ENCODE results near the gene DGKE. TPM values are rescaled to one million over a fixed set of nuclear protein-coding genes. Genes with fewer than 3 reads are reported as not detected.

Gene DGKE
- total RNA-seq, 1 donor from 2014 or later: 12.7 TPM

GRCh38 chr17:56801459-56802178, 32.3 kb upstream of the DGKE start:
- no peaks in the 10 kb centered on the region for H3K9me3 ChIP-seq
- H3K27ac ChIP-seq: peak overlapping the region; percentile 19
- ATAC-seq: peak in 1 of 2 donors; percentile 72
- H3K27me3 ChIP-seq (ENCODE audit: low read depth): no peaks in the 10 kb centered on the region
- H3K4me3 ChIP-seq: no peak overlapping the region
- no peak for TF ChIP-seq CTCF (IDR thresholded peaks at IDR 0.05)
- H3K36me3 ChIP-seq: no peaks in the 10 kb centered on the region
- DNase-seq: no peak
- H3K4me1 ChIP-seq: peaks cover 17% of the 10 kb centered on the region
- intact Hi-C loops (cut with DNase I): no loop called here

GRCh38 chr17:56803071-56803470, 30.9 kb upstream of the DGKE start:
- H3K9me3 ChIP-seq: no peaks in the 10 kb centered on the region
- TF ChIP-seq CTCF (IDR thresholded peaks at IDR 0.05): no peak
- H3K36me3 ChIP-seq: no peaks in the 10 kb centered on the region
- H3K27me3 ChIP-seq (ENCODE audit: low read depth): no peaks in the 10 kb centered on the region
- peaks cover 17% of the 10 kb centered on the region for H3K4me1 ChIP-seq
- no peak overlapping the region for H3K4me3 ChIP-seq
- DNase-seq: no peak
- ATAC-seq: no peak
- no peak overlapping the region for H3K27ac ChIP-seq
- intact Hi-C loops (cut with DNase I): no loop called here

GRCh38 chr17:56804454-56804853, 29.5 kb upstream of the DGKE start:
- Histone ChIP-seq H3K4me1 (peaks cover 17% of the 10 kb centered on the region), H3K4me3 (no peak overlapping the region), H3K27ac (no peak overlapping the region), H3K27me3 (ENCODE audit: low read depth) (no peaks in the 10 kb centered on the region), H3K9me3 (no peaks in the 10 kb centered on the region), H3K36me3 (no peaks in the 10 kb centered on the region)
- TF ChIP-seq CTCF (IDR thresholded peaks at IDR 0.05): no peak
- no peak for DNase-seq
- intact Hi-C loops (cut with DNase I): no loop called here
- no peak for ATAC-seq

GRCh38 chr17:56806949-56807348, 27.0 kb upstream of the DGKE start:
- ATAC-seq (no peak), DNase-seq (no peak)
- intact Hi-C loops (cut with DNase I): no loop called here
- H3K4me3 ChIP-seq: no peak overlapping the region
- H3K36me3 ChIP-seq: no peaks in the 10 kb centered on the region
- H3K9me3 ChIP-seq: no peaks in the 10 kb centered on the region
- H3K27me3 ChIP-seq (ENCODE audit: low read depth): no peaks in the 10 kb centered on the region
- peaks cover 11% of the 10 kb centered on the region for H3K4me1 ChIP-seq
- no peak overlapping the region for H3K27ac ChIP-seq
- no peak for TF ChIP-seq CTCF (IDR thresholded peaks at IDR 0.05)

GRCh38 chr17:56807723-56808122, 26.2 kb upstream of the DGKE start:
- intact Hi-C loops (cut with DNase I): no loop called here
- H3K27ac ChIP-seq: no peak overlapping the region

More at GRCh38 chr17:56807723-56808122, 26.2 kb upstream of the DGKE start:
- H3K9me3 ChIP-seq: no peaks in the 10 kb centered on the region
- H3K4me3 ChIP-seq: no peak overlapping the region
- H3K4me1 ChIP-seq: peaks cover 4% of the 10 kb centered on the region
- H3K36me3 ChIP-seq: no peaks in the 10 kb centered on the region
- H3K27me3 ChIP-seq (ENCODE audit: low read depth): no peaks in the 10 kb centered on the region
- no peak for TF ChIP-seq CTCF (IDR thresholded peaks at IDR 0.05)
- no peak for DNase-seq
- no peak for ATAC-seq

Measured in lower lobe of right lung (tissue), 2 donors.